Astrocyte of the spinal cord (primary cell): ENCODE measurements around the gene DHX15.

Experiments used
- DNase-seq: peaks from one replicate; pipeline ENCODE4 v3.0.0; 2011; ENCODE audit warnings: low read depth, low spot score
- H3K4me3 ChIP-seq: 2 replicates; pipeline ENCODE4 v1.5.1; 2011; ENCODE audit warnings: low read depth, mild to moderate bottlenecking, low read length, moderate library complexity
- in situ Hi-C: cut with HindIII; loops from 2 replicates; pipeline ENCODE4 v1.10.0; 2017; ENCODE audit warnings: low sequenced_read_pairs
- TF ChIP-seq, protein P1 (sequence below): IDR thresholded peaks from 2 replicates; pipeline ENCODE4 v1.5.1; 2012; ENCODE audit warnings: low read depth, mild to moderate bottlenecking, low read length, inconsistent platforms

The DHX15 gene

DNA sequence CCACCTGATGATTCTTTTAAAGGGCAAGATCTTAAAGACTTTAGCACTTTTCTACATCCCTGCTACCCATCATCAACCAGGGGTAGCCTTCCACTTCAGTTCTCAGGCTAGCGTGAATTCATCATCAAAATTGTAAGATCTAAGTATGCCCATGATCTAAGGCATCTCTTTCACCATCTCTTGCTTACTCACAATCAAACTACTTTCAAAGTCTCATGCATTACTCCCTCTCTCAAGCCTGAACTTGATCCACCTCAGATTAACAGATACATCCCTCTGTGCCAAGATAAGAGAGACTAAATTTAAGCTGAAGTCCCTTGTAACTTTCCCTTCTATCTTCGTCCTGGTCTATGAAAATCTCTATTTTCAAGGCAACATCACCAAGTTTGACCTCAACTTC is 62.8 kb downstream of the DHX15 start:
- TF ChIP-seq, protein P1, sequence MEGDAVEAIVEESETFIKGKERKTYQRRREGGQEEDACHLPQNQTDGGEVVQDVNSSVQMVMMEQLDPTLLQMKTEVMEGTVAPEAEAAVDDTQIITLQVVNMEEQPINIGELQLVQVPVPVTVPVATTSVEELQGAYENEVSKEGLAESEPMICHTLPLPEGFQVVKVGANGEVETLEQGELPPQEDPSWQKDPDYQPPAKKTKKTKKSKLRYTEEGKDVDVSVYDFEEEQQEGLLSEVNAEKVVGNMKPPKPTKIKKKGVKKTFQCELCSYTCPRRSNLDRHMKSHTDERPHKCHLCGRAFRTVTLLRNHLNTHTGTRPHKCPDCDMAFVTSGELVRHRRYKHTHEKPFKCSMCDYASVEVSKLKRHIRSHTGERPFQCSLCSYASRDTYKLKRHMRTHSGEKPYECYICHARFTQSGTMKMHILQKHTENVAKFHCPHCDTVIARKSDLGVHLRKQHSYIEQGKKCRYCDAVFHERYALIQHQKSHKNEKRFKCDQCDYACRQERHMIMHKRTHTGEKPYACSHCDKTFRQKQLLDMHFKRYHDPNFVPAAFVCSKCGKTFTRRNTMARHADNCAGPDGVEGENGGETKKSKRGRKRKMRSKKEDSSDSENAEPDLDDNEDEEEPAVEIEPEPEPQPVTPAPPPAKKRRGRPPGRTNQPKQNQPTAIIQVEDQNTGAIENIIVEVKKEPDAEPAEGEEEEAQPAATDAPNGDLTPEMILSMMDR, result no peak
- H3K4me3 ChIP-seq, result no peak overlapping the region
- in situ Hi-C loops, result no loop called here
- no peak for DNase-seq

DNA sequence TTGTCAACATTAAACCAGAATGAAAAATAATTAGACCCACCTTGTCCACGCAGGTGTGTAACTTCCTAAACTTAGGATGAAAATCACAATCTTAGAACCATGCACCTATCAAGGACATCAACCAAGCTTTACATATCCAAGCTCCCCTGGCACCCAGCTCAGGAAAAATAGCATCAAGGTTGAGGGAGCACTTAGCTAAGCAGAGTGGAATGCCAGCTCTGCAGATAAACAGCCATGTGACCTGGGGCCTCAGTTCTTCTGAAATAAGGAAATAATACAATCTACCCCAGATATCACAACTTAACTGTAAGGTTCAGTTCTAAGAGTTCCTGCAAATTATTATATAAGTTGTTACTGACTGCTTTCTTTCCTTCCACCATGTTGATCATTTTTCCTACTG is 64.7 kb downstream of the DHX15 start:
- H3K4me3 ChIP-seq, result no peak overlapping the region
- in situ Hi-C loops, result no loop called here
- TF ChIP-seq, protein P1, result no peak
- DNase-seq, result peak; percentile 29

DNA sequence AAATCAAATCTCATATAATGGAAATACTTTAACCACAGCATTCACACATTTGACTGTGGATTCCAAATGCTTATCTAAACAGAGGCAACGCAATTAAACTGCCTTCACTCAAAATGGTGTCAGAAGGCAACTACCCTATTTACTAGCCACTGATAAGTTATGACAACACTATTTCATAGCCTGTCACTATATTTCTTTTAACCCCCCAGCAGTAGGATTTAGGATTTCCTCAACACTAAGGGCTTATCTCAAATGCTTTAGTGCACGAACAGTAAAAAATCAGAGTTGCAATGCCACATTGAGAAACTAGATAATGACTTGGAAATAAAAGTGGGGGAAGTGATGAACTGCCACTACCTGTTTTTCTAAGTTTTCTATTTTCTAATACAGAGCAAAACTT is 66.7 kb downstream of the DHX15 start:
- DNase-seq, result no peak
- in situ Hi-C loops, result no loop called here
- H3K4me3 ChIP-seq, result no peak overlapping the region
- TF ChIP-seq, protein P1, result no peak

DNA sequence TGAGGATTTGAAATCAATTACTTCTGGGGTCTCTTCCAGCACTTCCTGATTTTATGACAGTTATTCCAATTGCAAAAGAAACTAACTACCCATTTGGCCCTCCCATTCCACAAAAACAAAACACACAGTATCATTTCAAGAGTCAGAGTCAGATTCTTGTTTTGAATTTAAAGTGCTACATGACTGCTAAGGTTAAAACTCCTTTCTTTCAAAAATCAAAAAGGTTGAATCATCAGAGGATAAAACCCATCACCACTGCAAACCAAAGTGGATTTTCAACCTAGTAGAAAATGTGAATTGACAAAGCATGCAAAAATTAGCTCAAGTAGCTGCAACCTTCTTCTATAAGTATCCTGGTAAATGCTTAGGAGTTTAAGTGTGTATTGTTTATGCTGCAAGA is 67.4 kb downstream of the DHX15 start:
- TF ChIP-seq, protein P1, result no peak
- no peak overlapping the region for H3K4me3 ChIP-seq
- in situ Hi-C loops, result no loop called here
- DNase-seq, result no peak

DNA sequence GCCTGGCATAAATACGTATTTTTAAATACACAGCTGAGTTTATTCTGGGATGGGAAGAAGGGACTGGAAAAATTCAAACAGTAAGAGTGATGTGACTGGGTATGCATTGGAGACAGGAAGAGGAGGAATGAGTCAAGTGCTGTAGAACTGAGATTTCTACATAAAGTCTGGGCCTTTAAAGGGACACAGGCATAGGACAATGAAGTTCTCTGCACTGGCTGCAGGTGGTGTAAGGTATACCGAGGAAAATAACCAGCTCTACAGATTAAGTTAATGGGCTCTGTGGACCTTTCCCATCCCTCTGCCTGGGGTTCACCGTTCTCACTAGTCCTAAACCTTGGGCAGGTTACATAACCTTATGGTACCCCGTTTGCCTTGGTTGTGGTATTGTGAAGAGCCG is 68.7 kb downstream of the DHX15 start:
- in situ Hi-C loops, result no loop called here
- H3K4me3 ChIP-seq, result no peak overlapping the region
- TF ChIP-seq, protein P1, result no peak
- DNase-seq, result no peak

DNA sequence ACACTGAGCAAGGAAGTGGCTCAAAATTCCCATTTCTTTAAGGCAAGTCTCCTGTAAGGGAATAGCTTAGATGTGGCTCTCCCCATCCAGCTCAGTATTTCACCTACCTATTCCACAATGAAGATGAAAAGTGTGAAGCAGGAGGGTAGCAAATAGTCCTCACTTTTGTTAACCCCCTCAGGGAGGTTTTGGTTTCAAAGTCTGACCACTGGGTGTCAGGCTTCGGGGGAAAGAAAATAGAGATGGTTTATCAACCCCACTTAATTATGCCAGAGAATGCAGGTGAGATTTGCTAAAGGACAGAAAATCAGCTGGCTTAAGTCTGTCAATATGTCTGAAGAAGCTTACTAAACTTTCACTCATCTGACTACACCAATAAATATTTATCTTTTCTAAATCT is 69.5 kb downstream of the DHX15 start:
- TF ChIP-seq, protein P1, result peak; percentile 43
- H3K4me3 ChIP-seq, result no peak overlapping the region
- no peak for DNase-seq
- in situ Hi-C loops, result no loop called here

DNA sequence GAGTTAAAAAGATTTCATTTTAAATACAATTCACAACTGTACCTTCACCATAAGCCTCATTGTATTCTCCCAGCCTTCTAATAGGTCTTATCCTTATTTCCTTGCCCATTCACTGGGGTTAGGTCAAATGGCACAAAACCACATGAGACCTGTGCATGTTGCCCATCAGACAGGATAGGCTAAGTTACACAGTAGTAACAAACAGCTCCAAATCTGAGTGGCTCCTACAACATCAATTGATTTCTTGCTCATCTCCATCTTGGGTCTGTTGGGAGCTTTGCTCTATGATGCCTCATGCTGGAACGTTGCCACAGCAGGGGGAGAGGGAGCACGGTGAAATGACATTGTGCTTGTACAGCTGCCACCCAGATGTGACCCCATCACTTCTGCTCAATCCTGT is 70.6 kb downstream of the DHX15 start:
- no peak overlapping the region for H3K4me3 ChIP-seq
- no peak for DNase-seq
- in situ Hi-C loops, result no loop called here
- TF ChIP-seq, protein P1, result no peak
